AG08395 (cell line): ENCODE results near the gene SCN2A.
"Not testable (repeated sequence)": the region's sequence is repeated elsewhere in the genome, so short reads cannot be mapped to it uniquely, and the experiment has no call there.

Experiments used
- DNase-seq: peaks from one replicate; pipeline ENCODE4 v3.0.0; 2012; ENCODE audit warnings: mixed read lengths, low spot score

Gene SCN2A

DNA sequence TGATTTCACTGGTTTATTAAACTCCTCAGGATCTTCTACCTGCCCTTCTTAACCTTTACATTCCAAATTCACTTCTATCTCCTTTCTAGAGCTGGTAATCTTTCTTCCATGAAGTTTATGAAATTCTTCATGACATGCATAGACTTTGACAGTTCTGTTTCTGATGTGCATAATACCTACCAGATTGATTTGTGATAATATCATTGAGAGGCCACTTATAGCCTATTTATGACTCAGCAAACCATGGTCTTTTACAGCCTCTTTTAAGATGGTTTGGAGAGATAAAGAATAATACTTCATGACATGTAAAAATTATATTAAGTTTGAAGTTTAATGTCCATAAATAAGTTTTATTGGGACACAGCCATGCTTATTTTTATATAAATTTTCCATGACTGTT lies 14.0 kb downstream of the SCN2A start:
- no peak for DNase-seq

DNA sequence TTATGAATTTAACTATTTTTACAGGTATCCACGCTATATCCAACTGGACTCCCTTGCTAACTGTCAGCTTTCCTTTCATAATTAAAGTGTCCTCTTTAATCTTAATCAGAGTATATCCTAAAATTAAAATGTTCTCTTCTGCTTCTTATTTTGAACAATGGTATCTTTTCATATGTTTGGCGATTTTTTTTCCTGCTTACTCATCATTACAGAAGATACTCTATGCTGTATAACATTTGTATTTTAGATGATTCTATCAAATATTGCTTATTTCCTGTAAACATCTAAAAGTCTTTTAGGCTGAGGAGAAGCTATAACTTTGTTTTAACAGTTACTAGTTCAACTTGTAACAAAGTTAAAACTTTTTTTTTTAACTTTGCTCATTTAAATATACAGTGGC lies 17.4 kb downstream of the SCN2A start:
- no peak for DNase-seq

DNA sequence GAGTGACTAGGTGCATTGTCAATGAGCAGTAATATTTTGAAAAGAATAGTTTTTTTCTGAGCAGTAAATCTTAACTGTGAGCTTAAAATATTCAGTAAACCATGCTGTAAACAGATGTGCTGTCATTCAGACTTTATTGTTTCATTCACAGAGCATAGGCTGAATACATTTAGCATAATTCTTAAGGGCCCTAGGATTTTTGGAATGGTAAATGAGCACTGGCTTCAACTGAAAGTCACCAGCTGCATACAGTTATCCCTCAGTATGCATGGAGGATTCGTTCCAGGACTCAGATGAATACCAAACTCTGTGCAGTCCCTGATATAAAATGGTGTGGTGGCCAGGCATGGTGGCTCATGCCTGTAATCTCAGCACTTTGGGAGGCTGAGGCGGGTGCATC lies 21.1 kb downstream of the SCN2A start:
- DNase-seq = not testable (repeated sequence)

DNA sequence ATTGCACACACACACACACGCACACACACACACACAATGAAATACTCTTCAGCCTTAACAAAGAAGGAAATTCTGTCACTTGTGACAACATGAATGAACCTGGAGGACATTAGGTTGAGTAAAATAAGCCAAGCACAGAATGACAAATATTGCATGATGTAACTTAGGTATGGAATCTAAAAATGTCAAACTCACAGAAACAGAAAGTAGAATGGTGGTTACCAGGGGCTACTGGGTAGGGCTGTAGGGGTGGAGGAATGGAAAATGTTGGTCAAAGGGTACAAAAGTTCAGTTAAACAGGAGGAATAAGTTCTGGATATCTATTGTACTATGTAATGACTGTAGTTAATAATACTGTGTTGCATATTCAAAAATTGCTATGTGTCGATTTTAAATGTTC lies 29.5 kb downstream of the SCN2A start:
- DNase-seq = no peak

DNA sequence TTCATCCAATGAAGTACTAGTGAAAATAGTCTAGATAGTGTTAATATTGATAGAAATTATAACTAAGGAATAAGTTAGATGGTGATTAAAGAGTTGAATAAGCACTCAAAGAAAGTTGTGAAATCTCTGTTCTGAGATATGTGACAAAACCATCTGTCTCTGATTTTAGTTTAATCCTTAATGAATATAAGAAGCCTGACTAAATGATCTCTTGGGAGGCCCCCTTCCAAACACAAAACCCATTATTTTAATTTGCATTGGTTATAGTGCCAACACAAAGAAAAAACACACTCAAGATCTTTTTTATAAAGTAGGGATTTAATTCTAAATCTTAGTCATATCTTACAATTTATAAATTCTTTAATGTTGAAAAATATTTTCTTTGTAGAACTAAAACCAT lies 34.0 kb downstream of the SCN2A start:
- DNase-seq = no peak

DNA sequence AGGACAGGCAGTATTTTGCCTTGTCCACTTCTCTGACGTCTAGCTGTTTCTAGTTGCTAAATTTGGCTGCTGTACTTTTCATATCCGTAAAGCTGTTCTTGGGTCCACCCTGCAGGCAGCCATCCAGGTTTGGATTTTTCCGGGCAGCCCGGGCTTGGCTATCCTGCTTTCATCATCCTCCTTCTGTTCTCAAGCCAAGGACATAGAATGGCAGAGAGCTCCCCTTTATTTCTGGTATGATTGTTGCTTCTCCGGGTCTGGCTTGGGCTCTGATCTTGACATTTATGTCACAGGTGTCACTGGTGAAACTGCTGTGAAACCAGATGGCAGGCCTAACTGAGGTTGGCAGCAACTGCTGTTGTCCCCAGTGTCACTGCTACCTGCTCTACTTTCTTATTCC lies 35.5 kb downstream of the SCN2A start:
- DNase-seq = peak; percentile 2

DNA sequence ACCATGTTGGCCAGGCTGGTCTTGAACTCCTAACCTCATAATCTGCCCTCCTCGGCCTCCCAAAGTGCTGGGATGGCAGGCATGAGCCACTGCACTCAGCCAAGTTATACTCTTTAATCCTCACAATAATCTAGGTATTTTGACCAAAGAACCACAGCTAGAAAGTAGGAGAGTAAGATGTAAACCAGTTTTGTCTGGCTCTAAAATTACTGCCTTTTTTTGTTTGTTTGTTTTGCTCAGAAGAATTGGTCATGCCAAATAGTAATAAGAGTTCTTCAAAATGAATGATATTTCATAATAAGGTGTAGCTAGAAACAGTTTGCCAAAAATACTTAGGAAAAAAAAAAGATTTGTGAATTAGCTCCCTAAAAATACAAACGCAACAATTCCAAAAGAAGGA lies 36.7 kb downstream of the SCN2A start:
- no peak for DNase-seq

DNA sequence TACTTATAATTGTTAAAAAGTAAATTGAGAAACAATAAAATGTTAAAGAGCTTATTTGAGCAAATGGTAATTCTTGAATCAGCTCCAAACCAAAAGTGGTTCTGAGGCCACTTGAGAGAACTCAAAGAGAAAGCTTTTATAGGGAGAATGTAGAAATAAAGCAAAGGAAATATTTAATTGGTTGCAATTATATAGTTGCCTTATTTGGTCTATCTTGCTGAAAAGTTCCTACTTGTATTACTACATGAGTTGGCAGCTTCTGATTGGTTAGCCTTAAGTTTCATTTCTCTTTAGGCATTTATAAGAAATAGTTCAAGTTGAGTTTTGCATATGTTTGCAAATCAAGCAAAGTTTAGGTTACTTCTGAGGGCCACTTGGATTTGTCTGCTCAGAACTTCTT lies 38.1 kb downstream of the SCN2A start:
- DNase-seq = no peak

DNA sequence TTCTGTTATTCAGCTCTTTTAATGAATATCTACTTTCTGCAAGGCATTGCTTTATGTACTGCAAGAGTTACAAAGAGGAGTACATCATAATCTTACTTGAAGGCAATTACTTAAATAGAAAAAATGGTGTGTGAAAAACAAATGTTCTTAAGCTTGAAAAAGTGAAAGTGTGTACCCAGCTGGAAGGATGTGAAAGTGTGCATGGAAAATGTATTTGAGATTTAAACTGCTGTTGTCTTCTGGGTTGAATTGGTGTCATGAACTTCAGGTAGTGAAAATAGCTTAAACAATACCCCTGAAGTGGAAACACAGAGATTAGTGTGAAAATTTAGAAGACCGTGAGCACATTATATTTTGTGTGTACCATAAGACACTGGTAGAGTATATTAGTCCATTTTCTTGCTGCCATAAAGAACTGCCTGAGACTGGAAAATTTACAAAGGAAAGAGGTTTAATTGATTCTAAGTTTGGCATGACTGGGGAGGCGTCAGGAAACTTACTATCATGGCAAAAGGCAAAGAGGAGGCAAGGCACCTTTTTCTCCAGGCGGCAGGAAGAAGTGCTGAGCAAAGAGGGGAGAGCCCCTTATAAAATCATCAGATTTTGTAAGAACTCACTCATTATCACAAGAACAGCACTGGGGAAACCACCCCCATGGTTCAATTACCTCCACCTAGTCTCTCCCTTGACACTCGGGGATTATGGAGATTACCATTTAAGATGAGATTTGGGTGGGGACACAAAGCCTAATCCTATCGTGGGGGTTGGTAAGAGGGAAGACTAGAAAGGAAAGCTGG lies 38.8 kb downstream of the SCN2A start:
- DNase-seq = no peak

DNA sequence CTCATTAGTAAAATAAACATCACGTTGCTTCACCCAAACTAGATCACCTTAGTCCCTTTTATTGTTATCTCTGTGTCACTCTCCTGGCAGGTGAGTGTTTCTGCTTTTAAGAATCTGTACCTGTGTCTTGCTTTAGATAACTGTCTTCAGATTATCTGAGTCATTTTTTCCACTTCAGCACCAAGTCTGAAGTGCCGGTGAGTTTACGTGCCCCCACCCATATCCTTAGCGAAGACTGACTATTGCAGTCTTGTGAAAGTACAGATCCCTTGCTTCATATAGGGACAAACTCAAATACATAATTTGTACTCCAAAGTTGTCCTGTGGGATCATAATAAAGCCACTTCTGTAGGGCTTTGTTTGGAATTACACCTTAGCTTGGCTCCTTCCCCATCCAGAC lies 41.1 kb downstream of the SCN2A start:
- DNase-seq = no peak

DNA sequence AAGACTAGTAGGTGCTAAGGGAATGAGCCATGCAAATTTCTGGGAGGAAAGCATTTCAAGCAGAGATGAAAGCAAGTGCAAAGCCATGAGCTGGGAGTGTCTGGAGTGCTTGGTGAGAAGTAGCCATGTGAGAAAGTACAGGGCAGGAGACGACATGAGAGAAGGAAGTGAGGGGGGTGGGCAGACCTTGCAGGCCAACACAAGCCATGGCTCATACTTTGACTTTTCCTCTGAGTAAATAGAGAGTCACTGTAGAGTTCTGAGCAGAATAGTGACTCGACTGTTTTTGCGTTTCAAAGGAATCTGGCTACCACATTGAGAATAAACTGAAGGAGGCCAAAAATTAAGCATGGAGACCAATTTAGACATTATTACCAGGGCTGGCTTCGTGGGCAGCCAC lies 42.2 kb downstream of the SCN2A start:
- DNase-seq = no peak

DNA sequence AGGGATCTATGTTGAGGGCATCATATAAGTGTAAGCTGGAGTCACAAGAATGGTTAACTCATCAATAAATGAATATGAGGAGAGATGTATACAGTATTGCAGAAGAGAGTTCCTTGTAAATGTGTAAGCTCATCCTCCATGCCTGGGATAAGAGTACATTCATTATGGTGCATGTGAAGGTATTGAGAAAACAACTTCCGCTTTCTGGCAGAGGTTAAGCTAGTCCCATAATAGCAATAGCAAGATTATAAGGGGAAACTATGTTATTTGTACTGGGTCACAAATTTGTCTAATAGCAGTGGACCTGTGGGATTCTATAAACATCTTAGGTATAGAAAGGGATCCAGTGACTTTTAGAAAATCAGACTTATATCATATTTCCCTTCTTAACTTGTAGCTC lies 44.1 kb downstream of the SCN2A start:
- no peak for DNase-seq

DNA sequence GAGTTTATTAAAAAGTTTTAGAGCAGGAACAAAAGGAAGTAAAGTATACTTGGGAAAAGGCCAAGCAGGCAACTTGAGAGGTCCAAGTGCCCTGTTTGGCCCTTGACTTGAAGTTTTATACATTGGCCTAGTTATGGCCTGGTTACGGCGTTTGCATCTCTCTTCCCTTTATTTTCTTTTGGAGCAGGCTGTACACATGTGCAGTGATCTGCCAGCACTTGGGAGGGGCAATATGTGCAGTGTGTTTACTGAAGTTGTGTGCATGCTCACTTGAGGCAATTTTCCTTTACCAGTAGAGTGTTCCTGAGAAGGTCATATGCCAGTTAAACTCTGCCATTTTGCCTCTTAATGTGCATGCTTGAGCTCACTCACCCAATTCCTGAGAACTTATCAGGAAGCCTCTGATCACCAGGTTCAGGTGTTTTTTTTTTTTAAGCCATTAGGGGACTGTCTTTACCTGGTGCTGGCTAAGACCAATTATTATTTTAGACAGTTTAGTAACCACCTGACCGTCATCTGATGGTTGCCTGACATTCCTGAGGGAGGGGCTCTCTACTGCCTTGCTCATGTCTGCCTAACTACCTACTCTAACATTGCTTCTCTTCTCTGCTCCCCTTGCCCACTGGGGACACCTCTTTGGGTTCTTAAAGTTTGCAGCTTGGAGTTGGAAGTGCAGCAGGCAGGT lies 48.0 kb downstream of the SCN2A start:
- no peak for DNase-seq

DNA sequence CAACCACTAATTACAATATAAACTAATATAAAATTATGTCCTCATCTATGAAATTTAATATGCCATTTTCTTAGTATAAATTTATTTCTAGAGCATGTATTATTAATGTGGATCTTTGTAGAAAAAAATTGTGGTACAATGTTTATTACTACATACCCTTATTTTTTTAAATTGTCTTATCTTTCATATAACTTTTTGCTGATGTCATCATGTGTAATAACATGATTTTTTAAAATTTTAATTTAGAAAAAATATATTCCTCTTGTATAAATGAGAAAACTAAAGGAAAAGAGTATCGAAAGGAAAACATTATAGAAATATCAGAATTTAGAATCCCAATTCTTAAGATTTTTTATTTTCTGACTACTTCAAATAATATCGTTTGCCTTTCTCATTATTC lies 49.9 kb downstream of the SCN2A start:
- DNase-seq = no peak

DNA sequence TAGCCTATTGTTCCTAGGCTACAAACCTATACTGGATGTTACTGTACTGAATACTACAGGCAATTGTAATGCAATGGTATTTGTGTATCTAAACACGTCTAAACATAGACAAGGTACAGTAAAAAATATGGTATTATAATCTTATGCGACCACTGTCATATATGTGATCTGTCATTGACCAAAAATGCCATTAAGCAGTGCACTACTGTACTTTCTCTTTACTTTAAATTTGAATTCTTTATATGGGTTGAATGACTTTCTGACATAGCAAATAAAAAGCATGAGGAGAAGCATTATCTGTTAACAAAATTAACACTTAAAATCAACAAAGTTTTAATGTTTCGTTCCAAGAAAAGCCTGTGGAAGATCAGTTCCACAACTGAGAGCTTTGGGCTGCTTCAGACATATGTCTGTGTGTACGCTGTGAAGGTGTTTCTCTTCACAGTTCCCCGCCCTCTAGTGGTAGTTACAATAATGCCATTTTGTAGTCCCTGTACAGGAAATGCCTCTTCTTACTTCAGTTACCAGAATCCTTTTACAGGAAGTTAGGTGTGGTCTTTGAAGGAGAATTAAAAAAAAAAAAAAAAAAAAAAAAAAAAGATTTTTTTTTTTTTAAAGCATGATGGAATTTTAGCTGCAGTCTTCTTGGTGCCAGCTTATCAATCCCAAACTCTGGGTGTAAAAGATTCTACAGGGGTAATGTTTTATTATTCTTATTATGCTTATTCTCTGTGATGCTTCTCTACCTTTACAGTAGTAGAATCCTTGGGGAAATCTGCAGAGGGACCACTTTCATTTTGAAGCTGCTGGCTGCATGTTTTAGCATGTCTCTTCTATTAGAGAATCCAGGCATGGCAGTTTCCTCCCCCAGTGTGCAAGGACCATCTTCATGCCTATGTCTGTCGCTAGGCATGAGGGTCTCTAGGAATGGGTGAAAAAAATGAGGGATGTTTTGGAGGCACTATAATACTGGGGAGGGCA lies 54.5 kb downstream of the SCN2A start:
- DNase-seq = peak; percentile 77

DNA sequence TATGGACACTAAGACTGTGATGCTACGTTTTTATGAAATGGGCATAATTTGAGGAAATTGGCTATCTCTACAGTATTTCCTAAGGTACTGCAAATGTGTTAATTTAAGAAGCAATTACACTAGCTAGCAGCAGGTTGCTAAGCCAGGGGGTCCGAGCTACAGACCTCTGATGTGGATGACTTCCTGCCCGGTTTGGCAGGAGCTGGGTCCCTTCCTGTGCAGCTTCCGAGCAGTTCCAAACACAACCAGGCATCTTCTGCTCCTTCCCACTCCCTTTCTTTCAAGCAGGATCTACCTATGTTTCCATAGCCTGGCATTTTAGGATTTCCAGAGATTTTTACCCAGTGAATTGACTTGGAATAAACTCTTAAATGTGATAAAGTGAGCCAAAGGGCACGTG lies 55.7 kb downstream of the SCN2A start:
- DNase-seq = no peak

DNA sequence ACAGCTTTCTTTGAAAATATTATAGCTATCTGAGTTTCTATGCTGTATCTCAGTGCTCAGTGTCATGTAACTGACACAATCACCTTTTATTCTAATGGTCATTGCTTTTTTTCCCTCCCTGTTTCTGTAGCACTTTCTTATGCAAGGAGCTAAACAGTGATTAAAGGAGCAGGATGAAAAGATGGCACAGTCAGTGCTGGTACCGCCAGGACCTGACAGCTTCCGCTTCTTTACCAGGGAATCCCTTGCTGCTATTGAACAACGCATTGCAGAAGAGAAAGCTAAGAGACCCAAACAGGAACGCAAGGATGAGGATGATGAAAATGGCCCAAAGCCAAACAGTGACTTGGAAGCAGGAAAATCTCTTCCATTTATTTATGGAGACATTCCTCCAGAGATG lies 56.4 kb downstream of the SCN2A start:
- DNase-seq = no peak

DNA sequence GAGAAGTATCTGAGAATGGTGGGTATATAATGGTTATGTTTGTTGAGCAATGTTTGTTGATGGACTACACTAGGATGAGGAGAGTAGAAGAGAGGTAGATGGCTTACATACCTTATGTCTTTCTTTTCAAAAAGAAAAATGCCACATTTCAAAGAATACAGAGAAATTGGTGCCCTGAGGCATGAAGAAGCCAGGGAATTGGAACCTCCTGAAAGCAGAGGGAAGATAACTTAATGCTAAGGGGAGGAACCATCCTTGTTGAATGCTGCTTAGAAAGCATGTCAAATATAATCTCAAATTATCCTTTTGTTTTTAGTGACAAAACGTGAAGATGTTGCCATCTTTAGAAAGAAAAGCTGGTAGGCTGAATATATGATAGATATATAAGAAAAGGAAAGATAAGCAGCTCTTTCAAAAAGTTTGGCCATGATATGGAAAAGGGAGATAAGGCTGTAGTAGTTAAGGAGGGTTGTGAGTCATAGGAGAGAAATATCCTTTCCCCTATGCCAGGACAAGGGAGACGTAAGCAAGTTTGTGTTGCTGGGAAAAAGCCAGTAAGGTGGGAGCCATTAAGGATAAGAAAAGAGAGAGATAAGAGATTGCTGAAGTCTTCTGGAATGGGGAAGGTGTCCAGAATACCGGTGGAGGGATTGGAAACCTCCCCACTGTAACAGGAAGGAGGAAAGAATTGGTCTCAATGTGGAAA lies 66.3 kb downstream of the SCN2A start:
- DNase-seq = no peak

DNA sequence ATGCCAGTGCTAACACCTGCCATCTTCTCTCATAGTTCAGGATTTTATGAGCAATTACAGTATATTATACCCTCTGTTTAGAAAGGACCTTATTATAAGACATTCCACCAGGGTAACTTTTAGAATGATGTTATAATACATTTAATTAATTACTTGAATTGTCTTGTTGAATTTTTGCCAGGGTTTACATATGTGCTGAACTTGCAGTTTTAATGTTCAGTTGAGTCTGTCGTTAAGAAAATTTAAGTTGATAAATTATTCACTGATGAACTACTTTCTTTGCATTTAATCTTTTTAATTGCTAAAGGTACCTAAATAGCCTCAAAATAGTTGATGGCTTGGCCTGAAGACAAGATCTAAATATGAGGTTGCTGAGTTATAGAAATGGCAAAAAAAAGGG lies 68.1 kb downstream of the SCN2A start:
- DNase-seq = no peak

DNA sequence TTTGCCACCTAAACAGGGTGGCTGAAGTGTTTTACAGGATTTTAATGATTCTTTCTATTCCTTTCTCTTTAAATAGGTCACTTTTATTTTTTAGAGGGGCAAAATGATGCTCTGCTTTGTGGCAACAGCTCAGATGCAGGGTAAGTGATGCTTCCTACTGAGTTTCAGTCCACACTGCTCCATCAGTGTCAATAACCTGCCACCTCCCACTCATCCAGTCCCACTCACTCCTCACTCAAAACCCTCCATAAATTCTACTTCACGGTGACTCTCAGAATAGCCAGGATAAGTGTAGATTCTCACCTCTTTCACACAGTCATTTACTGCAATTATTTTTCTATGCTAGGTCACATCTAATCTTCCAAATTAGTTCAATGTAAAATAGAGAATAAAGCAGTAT lies 72.7 kb downstream of the SCN2A start:
- no peak for DNase-seq

DNA sequence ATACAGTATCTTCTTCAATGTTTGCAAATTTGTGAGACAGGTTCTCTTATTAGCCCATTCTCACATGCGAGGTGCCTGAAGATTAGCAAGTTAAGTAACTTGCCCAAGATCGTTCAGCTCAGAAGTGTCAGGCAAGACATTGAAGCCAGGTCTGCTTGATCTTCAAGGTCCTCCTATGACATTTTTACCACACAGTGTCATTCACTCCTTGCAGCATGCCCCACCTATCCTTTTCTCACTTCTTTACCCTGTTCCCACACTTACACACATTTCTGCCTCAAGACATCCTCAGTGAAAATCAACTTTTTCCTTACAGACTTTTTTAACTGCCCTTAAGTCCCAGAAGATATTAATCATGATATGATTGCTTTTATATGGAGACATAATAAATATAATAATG lies 73.8 kb downstream of the SCN2A start:
- DNase-seq = no peak

DNA sequence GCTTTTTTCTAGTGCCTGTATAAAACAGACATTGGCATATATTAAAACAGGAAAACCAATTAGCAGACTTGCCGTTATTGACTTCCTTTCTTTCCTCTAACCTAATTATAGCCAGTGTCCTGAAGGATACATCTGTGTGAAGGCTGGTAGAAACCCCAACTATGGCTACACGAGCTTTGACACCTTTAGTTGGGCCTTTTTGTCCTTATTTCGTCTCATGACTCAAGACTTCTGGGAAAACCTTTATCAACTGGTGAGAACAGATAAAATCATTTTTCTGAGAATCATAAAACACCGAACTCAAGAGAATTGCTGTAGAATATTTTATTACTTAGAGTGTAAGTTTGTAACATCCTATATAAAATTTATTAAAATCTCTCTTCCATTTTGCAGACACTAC lies 74.3 kb downstream of the SCN2A start:
- DNase-seq = no peak
